Adrenal gland (tissue), 12 donors: ENCODE data around the gene TTN. TPM values are rescaled to one million over a fixed set of nuclear protein-coding genes. Genes with fewer than 3 reads are reported as not detected.

ENCODE experiments used
- DNase-seq, 7 donors: peaks; one replicate each; pipeline ENCODE4 v3.0.0-alpha.2; 2019 to 2020
- H3K27ac ChIP-seq, 5 donors: fragments of 200-600 bp; sonication (generic) in 4 of 5; 1 replicate in 3 of 5; 2 replicates in 2 of 5; pipeline versions ENCODE4 v1.5.1 to v1.8.0; 2016 to 2020; ENCODE audit warnings: mild to moderate bottlenecking in 1 of 5
- H3K27me3 ChIP-seq: fragments of 200-600 bp; 2 replicates; pipeline ENCODE4 v1.8.0; 2021
- H3K36me3 ChIP-seq, 2 donors: fragments of 200-600 bp; replicated peaks in 1 of 2; 1 replicate in 1 of 2; 2 replicates in 1 of 2; pipeline versions ENCODE4 v1.5.1 to v1.8.0; 2018 to 2022
- H3K4me1 ChIP-seq, 2 donors: fragments of 200-600 bp; replicated peaks in 1 of 2; 1 replicate in 1 of 2; 2 replicates in 1 of 2; pipeline versions ENCODE4 v1.5.1 to v1.8.0; 2018 to 2021
- H3K4me3 ChIP-seq, 4 donors: fragments of 200-600 bp; sonication (generic) in 3 of 4; one replicate each; pipeline ENCODE4 v1.5.1; 2016 to 2018
- H3K9me3 ChIP-seq, 3 donors: fragments of 200-600 bp; sonication (generic) in 1 of 3; replicated peaks in 1 of 3; 1 replicate in 2 of 3; 2 replicates in 1 of 3; pipeline versions ENCODE4 v1.5.1 to v1.8.0; 2016 to 2021
- POLR2A ChIP-seq, 2 donors: fragments of 450-650 bp; IDR thresholded peaks; one replicate each; pipeline ENCODE4 v1.6.1; 2017; ENCODE audit warnings: antibody characterized with exemption in 2 of 2, mild to moderate bottlenecking in 2 of 2, moderate library complexity in 1 of 2
- WGBS, 4 donors: extraction: QIAGEN DNeasy Blood & Tissue Kit in 2 of 4; methylation state at CpG; one replicate each; pipeline versions ENCODE4 v1.1.5 to v1.1.7; 2013 to 2017; 5-methylcytosine and 5-hydroxymethylcytosine counted together
- intact Hi-C, 2 donors: fragments of 100-400 bp; cut with DNase I; formaldehyde crosslinking; loops; one replicate each; pipeline versions ENCODE4 v1.14.1 to v1.15.0; 2022 to 2023
- polyA plus RNA-seq, 3 donors: library from polyadenylated mRNA; stranded (reverse); fragments of 200-250 nt in 2 of 3; fragments of 350-450 nt in 1 of 3; fragmentation: Illumina TruSeq in 1 of 3; extraction: RNeasy Lipid Tissue Mini Kit (QIAGEN cat#74804) in 1 of 3; gene quantifications; one replicate each; pipeline ENCODE4 v1.2.3, GENCODE V29; 2013 to 2014
- total RNA-seq, 9 donors: library from RNA; depleted of rRNA in 4 of 9; stranded (reverse); fragments of >200 nt in 4 of 9; fragments of 120-200 nt in 1 of 9; fragmentation: NEBNext Ultra II Directional in 1 of 9; extraction: Animal tissue kit (Norgen Biotek cat#: 25700) in 1 of 9; gene quantifications; one replicate each; pipeline versions ENCODE4 v1.1.0 to v1.2.4, GENCODE V29; 2013 to 2023
- TF ChIP-seq, protein P1 (sequence below), 6 experiments: fragments of 450-650 bp in 4 of 6; fragments of 200-600 bp in 2 of 6; sonication (generic) in 1 of 6; IDR thresholded peaks; 1 replicate in 5 of 6; 2 replicates in 1 of 6; pipeline versions ENCODE4 v1.5.1 to v1.8.0; 2016 to 2021; ENCODE audit warnings: antibody characterized with exemption in 6 of 6, mild to moderate bottlenecking in 2 of 6, moderate library complexity in 1 of 6
- donor health status: healthy with polysubstance abuse.
- donor health status: Bipolar disorder and iron deficiency.
- donor health status: DM: yes; HTN: yes; CAD: no.
- donor health status: DM: no; HTN: no; CAD: no.
- donor health status: DM: no; HTN: no; CAD: no.
- donor health status: DM: yes; HTN: yes; CAD: no.

The TTN gene
- total and polyA plus RNA-seq, 12 donors, result 0.05 to 45.2 (median 2.7) TPM

DNA sequence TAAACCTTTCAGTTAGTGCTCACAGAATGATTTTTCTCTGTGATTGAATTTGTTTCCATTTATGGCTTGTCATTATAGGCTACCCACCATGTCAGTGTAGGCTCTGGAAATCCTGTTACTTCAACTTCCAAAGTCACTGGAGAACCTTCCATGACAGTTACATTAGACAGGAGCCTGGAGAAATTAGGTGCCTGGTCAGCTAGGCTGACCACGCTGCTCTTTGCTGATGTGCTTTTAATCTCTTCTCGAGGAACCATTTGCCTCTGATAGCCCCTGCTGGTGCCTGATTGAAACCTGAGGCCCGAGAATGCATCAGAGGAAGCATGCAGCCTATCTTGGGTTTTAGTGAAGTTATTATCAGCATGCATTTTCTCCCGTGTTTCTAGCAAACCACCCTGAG, 29.6 kb upstream of the TTN start:
- no peak overlapping the region for H3K27ac ChIP-seq
- DNase-seq, result no peak
- H3K36me3 ChIP-seq, result no peaks in the 10 kb centered on the region
- H3K27me3 ChIP-seq, result no peaks in the 10 kb centered on the region
- 70 to 73% (median 72%) methylated on average over 4 of the region's 4 CpGs for WGBS, 4 donors
- intact Hi-C loops, result no loop called here
- H3K9me3 ChIP-seq, result no peaks in the 10 kb centered on the region
- H3K4me1 ChIP-seq, result no peaks in the 10 kb centered on the region
- H3K4me3 ChIP-seq, result no peak overlapping the region
- no peak for TF ChIP-seq POLR2A (IDR thresholded peaks at IDR 0.05)
- TF ChIP-seq, protein P1, sequence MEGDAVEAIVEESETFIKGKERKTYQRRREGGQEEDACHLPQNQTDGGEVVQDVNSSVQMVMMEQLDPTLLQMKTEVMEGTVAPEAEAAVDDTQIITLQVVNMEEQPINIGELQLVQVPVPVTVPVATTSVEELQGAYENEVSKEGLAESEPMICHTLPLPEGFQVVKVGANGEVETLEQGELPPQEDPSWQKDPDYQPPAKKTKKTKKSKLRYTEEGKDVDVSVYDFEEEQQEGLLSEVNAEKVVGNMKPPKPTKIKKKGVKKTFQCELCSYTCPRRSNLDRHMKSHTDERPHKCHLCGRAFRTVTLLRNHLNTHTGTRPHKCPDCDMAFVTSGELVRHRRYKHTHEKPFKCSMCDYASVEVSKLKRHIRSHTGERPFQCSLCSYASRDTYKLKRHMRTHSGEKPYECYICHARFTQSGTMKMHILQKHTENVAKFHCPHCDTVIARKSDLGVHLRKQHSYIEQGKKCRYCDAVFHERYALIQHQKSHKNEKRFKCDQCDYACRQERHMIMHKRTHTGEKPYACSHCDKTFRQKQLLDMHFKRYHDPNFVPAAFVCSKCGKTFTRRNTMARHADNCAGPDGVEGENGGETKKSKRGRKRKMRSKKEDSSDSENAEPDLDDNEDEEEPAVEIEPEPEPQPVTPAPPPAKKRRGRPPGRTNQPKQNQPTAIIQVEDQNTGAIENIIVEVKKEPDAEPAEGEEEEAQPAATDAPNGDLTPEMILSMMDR (IDR thresholded peaks at IDR 0.05), result no peak

DNA sequence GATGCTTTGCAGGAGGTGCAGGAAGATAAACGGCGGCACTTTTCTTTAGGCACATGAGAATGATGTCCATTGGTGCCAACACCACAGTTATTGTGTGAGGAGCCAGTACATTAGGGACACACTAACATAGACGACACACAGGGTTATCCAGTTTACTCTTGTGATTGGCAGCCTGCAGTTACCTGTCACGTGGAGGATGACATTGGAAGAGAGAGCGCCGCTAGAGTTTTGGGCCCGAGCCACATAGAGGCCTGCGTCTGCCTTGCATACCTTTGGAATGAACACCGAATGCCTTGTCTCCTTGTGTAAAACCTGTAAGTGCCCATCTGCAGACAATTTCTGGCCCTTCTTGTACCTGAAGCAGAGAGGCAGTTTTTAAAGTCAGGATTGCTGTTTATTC, 26.9 kb upstream of the TTN start:
- WGBS, 4 donors, result 82 to 99% (median 88%) methylated on average over 9 of the region's 9 CpGs
- DNase-seq, result no peak
- Histone ChIP-seq H3K4me1 (no peaks in the 10 kb centered on the region), H3K9me3 (no peaks in the 10 kb centered on the region), H3K27ac (no peak overlapping the region), H3K27me3 (no peaks in the 10 kb centered on the region), H3K4me3 (no peak overlapping the region), H3K36me3 (no peaks in the 10 kb centered on the region)
- intact Hi-C loops, result no loop called here
- no peak for TF ChIP-seq POLR2A (IDR thresholded peaks at IDR 0.05)
- TF ChIP-seq, protein P1 (IDR thresholded peaks at IDR 0.05), result no peak

DNA sequence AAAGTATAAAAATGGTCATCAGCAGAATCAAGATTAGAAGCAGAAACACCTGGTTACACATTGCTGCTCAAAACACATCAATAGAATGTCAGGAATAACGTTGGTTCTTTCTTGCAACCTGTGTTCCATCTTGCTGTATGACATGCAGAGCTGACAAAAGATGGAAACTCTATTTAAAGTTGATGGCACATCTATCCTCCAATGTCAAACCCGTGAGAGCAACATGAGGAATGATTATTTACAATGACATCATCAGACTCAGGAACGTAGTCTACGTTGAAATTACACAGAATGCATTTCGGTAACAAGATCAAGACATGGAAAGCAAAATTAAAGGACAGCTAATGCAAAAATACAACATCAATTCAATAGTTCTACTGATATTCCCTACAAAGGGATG, 26.2 kb upstream of the TTN start:
- H3K9me3 ChIP-seq, result no peaks in the 10 kb centered on the region
- no peaks in the 10 kb centered on the region for H3K36me3 ChIP-seq
- no peaks in the 10 kb centered on the region for H3K27me3 ChIP-seq
- 80 to 90% (median 87%) methylated on average over 5 of the region's 5 CpGs for WGBS, 4 donors
- DNase-seq, result no peak
- H3K4me1 ChIP-seq, result no peaks in the 10 kb centered on the region
- no peak for TF ChIP-seq POLR2A (IDR thresholded peaks at IDR 0.05)
- TF ChIP-seq, protein P1 (IDR thresholded peaks at IDR 0.05), result no peak
- no peak overlapping the region for H3K27ac ChIP-seq
- no peak overlapping the region for H3K4me3 ChIP-seq
- intact Hi-C loops, result no loop called here

DNA sequence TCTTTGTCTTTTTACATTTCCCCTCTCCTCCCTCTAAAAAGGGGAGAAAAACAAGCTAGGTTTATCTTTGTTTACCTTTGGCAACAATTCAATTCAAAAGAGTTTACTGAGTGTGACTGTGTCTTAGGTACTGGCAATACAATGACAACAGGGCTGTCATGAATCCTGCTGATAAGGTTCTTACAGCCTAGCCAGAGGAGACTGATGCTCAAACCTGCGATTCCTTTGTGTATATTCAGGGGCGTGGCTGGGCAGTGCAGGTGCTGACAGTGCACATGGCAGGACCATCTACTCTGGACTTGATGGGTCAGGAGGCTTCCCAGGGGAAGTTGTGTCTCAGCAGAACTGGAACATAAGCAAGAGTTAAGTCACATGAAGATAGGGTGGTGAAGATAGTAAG, 23.2 kb upstream of the TTN start:
- no peaks in the 10 kb centered on the region for H3K27me3 ChIP-seq
- H3K27ac ChIP-seq, result no peak overlapping the region
- TF ChIP-seq, protein P1 (IDR thresholded peaks at IDR 0.05), result no peak
- no peak for TF ChIP-seq POLR2A (IDR thresholded peaks at IDR 0.05)
- intact Hi-C loops, result no loop called here
- H3K9me3 ChIP-seq, result no peaks in the 10 kb centered on the region
- H3K36me3 ChIP-seq, result no peaks in the 10 kb centered on the region
- WGBS, 4 donors, result 73 to 92% (median 81%) methylated on average over 2 of the region's 2 CpGs
- H3K4me3 ChIP-seq, result no peak overlapping the region
- DNase-seq, result no peak
- H3K4me1 ChIP-seq, result no peaks in the 10 kb centered on the region
